GM18520 (cell line): ENCODE data around the gene TNFAIP8L3.
"Not testable (repeated sequence)": the region's sequence is repeated elsewhere in the genome, so short reads cannot be mapped to it uniquely, and the experiment has no call there.

Experiments
- ATAC-seq: cut with Tn5 transposase; IDR thresholded peaks from one replicate; pipeline ENCODE4 v1.9.1; 2021; ENCODE audit not compliant: unreplicated experiment

TNFAIP8L3 gene

DNA sequence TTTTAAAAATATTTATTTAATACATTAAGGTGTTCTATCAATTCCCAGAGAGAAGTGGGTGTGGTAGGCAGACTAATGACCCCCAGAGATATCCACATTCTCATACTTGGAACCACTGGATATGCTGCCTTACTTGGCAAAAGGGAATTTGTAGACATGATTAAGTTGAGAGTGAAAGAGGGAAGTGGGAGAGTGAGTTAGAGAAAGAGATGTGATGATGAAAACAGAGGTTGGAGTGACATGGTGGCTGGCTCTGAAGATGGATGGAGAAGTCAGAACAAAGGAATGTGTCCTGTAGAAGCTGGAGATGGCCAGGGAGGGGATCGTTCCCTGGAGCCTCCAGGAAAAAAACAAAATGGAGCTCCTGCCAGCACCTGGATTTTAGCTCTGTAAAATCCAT is 32.0 kb downstream of the TNFAIP8L3 start:
- ATAC-seq, result no peak

DNA sequence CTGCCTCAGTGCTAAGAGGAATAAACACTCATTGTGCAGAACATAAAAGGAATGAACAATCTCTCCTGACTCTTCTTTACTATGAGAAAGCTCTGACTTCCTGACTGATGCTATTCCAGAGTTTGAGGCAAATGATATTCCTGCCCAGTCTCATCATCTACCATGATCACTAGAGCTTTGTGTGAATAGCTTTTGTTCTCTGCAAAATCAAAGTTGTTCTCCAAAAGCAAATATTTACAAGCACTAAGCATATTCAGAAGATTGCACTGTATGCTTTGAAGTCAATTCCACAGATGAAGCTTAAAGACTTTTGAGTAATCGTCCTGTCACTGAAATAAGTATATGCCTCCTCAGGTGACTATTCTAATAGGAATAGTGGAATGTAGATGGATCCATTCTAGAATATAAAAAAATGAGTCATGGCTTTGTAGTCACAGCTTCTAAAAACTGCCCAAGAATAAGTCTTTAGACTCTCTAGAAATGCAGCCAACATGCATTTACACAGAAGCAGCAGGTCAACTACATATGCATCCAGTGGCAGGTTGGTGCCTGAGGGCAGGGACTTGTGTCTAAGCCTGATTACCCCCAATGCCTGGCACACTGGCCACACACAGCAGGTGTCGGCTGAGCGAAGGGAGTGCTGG is 34.6 kb downstream of the TNFAIP8L3 start:
- no peak for ATAC-seq

DNA sequence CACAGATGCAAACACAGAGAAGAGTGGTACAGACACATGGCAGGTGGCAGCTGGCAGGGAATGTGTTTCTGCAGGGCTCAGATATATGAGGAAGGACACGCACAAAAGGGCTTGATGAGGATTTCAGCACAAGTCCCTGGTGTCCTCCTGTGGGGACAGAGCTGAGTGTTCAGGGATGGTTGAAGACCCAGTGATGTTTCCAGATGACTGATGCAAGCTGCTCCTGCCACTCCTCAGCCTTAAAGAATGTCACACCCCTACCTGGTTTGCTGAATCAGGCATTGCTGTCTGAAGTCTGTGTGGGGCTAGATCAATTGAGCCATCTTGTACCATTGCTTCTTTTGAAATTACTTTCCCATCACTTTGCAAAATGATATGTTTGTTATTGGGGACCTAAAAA is 40.2 kb downstream of the TNFAIP8L3 start:
- ATAC-seq, result no peak

DNA sequence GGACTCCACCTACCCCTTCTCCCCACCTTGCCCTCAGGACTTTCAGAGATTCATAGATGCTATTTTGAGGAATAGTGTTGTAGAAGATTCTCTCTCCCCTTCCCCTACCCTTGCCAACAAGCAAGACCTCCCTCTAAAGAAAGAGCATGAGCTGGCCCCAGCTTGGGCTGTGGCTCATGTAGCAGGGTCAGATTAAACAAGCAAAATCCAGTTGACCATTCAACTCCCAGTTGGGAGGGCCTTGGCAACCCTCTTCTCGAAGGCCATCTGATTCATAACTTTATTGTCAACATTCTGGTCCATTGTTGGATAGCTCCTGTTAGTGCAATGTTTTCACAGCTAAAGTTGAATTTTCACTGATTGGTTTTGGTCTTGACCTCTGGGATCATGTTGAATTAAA is 41.1 kb downstream of the TNFAIP8L3 start:
- no peak for ATAC-seq

DNA sequence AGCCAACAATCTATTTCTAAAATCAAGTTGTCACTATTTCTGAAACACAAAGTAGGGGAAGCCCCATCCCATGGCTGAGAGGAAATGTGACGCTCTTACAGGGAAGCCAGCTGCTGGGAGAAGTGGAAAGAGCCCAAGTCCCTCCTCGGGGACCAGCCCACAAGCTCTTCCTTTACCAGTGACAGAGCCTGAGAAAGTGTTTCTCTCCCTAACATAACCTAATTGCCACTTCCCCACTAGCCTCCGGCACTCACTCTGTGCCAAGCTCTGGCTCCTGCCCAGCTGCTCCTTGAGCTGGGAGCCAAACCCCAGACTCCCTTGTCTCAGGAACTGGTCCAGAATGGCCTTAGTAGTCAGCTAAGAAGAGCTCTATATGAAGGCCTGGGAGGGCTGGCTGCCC is 42.9 kb downstream of the TNFAIP8L3 start:
- ATAC-seq, result no peak

DNA sequence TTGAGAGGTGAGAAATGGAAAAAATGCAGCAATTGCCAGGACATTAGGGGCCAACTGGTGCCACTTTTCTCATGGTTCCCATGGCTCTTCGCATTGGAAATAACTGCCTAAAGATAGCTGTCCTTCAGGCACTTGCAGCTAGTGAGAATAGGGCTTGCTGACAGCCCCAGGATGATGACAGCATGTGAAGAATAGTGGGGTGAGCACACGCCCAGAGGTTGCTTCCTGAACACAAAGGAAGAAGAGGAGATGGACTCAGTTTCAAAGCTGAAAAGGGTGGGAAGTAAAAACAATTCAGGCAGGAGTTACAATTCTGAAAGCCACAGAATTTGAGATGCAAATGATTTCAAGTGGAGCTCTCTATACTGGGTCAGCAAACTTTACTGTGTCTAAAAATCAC is 45.6 kb downstream of the TNFAIP8L3 start:
- no peak for ATAC-seq

DNA sequence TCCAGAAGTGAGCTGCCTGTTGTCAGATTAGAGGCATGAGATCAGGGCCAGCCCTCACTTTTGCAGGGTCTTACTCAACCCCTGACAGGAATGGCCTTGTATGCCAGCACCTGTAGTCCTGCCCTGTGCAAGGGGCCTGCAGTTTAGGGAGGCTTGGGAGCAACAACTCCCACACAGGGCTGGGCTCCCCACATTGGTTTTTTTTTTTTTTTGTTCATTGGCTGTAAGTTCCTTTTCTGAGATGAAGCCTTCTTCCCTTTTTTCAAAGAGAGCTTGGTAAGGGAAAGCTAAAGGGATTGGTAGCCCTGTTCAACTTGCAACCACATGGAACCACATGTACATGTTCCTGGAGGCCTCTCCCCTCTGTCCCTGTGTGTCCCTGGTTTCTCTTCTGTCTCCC is 46.4 kb downstream of the TNFAIP8L3 start:
- no peak for ATAC-seq

DNA sequence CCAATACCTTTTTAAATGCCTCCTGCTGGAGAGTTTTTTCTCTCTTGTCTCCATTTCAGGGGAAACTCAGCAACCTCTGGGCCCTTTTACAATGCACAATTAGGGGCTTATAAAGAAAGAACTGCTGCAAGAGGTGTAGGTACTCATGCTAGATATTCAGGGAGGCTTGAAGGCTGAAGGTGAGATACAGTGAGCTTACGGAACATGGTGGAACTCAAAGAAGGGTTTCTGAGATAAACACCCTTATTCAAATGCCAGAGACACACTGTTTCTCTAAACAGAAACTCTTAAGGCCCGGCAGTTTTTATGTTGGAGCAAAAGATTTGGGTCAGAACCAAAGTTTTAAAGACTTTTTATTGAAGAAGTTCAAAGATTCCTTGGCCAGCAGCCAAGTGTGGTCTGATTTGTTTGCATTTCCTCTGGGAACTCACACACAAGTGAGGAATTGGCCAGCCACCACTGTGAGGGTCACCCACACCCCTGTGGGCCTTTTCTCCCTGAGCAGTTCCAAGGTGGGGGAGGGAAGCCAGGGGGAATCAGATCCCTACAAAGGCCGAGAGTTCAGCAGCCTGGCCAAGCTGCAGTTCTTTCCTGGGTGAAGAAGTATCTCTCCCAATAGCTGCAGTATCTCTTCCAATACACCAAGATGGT is 47.8 kb downstream of the TNFAIP8L3 start:
- ATAC-seq, result no peak

DNA sequence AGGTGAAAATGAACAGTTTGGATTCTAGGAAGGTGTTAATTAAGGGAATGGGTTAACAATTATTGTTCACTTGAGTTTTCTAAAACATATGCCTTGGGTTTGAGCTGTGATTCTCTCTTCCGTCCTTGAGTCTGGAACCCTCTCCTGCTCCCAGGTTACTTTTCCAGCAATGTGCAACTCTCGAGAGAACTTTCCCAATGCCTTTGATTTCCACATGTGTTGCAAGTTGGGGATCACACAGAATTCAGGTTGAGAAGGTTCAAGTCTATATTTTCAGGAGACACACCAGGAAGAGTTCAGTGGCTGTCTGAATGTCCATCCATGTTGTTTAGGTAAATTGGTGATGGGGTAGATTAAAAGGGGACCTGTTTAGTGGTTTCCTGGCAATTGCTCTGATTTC is 48.7 kb downstream of the TNFAIP8L3 start:
- no peak for ATAC-seq

DNA sequence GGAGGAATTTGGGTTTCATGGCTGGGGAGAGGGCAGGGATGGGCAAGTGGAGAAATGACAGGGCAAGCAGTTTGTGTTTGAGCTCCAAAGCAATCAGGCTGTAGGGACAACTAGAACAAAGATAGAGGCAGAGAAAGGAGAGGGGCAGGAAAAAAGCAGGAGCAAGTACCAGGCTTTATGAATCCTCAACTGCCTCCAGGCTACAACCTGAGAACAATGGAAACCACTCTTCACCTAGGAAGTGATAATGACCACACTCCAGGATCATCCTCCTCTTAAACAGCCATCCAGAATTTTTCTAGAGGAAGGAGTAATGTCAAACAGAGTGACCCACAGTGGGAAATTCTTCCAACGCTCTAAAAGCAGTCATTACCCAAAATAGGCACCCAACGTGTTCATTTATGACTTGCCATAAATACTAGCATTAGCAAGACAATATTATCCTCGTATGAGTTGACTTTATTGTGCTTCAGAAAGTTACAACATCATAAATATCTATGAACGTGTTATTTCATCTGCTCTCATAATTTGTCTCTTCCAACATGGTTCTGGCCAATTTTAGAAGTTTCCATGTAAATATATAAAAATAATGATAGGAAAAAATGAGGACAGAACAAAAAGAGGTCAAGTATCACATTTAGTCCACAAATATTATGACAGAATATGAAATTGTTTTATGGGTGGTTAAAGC is 50.5 kb downstream of the TNFAIP8L3 start:
- ATAC-seq, result no peak

DNA sequence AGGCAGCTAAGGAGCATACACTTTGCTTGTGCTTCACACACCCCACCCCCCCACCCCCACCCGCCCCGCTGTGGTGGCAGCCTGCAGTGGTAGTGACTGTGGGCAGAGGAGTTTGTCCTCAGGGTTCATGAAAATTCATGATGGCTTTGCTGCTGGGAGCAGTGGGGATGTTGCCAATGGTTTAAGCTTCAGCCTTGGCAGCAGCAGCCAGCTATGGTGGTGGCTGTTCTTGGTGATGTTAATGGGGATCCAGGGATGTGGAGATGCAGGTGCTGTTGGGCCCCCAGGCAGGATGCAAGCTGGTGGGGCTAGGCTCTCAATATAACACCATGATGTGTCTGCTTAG is 55.8 kb downstream of the TNFAIP8L3 start:
- no peak for ATAC-seq

DNA sequence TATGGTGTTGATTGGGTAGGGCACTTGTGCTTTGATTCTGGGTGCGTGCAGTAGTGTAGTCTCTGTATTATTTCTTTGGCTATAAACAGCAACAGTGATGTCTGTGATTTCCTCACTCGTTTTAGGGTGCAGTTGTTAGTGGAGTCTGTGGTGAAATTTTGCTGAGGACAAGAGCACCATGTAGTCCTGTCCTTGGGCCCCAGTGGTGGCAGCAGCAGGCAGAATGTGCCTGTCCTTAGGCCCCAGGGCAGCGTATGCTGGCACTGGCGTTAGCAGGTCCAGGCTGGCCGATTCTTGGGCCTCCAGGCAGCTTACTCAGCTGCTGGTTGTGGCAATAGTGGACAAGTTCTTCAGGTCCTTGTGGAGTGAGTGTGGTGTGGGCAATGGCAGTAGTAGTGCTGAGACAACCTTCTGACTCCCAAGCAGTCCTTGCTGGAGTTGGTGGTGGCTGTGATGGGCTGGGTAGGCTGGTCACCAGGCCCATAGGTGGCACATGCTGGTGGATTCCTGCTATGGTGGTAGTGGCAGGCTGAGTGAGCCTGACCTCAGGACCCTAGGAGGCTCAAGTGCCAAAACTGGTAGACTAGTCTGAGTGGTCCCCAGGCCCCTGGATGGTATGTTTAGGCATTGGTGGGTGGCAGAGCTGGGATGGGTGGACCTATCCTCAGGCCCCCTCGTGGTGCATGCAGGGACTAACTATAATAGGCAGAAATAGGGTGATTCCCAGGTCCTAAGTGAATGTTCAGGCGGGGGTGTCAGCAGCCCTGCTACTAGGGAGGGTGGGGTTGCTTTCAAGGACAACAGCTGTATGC is 56.3 kb downstream of the TNFAIP8L3 start:
- no peak for ATAC-seq

DNA sequence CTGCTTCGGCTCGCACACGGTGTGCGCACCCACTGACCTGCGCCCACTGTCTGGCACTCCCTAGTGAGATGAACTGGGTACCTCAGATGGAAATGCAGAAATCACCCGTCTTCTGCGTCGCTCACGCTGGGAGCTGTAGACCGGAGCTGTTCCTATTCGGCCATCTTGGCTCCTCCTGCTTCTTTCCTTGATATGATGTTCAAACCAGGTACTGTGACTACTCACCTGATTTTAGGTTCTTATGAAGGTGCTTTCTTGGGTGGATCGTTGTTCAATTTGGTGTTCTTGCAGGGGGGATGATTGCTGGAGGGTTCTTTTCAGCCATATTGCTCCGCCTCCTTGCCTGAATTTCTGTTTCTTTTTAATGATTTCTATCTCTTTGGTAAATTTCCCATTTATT is 57.2 kb downstream of the TNFAIP8L3 start:
- ATAC-seq, result not testable (repeated sequence)

DNA sequence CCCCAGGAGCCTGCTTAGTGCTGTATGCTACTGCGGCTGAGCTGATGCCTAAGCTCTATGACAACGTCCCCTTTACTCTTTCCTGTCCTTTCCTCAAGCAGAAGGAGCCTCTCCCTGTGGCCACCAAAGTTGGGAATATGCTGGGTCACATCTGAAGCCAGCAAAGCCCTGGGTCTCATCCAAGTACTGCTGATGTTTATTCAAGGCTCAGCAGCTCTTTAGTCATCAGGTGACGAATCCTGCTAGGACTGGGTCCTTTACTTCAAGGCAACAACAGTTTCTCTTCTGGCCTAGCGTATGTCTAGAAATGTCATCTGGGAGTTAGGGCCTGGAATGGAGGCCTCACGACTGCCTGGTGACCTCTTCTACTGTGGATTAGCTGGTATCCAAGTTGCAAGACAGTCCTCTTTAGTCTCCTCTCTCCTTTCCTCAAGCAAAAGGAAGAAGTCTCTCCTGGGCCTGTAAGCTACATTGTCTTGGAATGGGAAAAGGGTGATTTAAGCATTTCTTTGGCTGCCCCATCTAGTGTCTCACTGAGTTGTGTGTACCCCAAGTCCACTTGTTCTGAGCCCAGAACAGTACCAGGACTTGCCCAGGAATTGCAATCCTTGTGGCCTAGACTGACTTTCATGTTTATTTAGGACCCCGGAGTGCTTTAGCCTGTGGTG is 63.9 kb downstream of the TNFAIP8L3 start:
- ATAC-seq, result no peak

DNA sequence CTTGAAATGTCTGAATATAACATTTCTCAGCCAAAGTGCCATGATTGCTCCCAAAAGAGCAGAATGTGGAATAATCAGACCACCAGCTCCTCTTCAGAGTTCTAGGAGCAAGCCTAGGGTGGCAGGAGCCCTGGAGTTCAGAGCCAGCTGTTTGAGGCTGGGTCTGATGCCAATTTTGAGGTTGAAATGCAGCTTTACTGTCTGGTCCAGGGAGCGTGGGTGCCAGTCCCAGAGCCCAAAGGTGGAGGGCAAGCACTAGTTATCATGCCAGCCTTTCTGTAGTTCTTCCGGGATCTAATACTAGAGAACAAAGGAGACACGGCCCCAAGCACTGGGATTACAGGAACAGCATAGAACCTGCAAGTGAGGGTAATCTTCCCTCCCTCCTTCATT is 69.3 kb downstream of the TNFAIP8L3 start:
- no peak for ATAC-seq

DNA sequence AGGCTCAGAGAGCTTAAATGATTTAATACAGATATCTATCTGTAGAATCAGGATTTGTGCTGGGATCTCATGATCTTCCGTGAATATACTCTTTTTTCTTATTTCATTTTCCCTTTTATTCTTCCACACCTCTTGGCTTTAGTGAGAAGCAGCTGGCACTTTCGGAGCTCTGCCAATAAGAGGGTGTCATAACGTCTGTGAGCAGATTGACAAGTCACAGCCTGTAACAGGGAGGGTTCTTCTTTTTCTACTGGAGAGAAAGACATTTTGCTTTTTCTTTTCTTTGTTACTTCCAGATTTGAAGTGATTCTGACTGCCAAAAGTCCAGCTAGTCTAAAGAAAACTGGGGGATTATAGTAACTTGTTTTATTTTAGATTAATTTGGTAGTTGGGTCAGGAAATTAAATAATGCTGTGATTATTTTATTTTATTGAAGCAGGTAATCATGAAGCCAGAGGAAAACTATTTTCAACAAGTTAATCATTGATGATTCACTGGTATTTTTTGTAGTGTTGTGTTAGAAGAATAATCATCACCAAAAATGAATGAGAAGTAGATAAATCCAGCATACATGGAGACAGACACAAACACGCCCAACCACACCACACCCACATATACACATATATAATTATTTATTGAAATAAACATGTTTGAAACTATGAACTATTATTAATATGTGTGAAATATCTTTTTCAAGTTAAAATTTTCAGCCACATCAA is 69.8 kb downstream of the TNFAIP8L3 start:
- no peak for ATAC-seq

DNA sequence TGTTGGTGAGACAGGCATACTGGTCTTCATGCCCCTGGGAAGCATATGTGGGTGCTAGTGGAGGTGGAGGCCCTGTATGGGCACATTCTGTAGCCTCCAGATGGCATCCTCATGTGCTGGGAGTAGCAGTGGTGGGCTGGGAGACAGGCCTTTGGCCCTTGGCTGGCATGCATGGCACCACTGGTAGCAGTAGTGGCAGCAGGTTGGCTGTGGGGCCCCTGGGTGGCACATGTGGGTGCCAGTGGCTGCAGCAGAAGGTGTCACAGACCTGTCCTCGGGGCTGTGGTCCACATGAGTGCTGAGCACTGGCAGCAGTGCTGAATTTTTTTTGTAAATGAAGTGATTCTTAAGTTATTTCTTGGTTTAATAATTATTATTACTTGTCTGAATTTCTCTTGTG is 71.2 kb downstream of the TNFAIP8L3 start:
- no peak for ATAC-seq

DNA sequence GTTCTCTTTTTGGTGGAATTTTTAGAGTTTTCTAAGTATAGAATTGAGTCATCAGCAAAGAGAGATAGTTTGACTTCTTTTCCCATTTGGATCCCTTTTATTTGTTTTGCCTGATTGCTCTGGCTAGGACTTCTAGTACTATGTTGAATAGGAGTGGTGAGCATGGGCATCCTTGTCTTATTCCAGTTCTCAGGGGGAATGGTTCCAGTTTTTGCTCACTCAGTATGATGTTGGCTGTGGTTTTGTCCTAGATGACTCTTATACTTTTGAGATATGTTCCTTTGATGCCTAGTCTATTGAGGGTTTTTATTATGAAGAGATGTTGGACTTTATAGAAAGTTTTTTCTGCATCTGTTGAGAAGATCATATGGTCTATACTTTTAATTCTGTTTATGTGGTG is 72.5 kb downstream of the TNFAIP8L3 start:
- no peak for ATAC-seq

DNA sequence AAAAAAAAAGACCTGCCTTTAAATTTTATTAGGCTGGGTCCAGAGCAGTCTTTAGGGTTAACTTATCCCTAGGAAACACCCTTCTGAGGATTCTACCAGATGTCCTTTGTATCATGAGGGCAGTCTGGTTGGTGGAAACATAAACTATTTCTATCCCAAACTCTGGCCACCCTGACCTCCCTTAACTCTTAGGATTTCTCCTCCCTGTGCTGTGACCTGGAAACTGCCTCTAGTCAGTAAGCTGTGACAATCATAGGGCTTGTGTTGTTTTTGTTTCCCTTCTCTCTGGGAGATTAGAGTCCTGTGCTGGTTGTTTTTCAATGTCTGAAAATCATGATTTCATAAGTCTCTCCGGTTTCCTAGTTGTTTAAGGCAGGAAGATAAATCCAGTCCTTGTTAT is 78.1 kb downstream of the TNFAIP8L3 start:
- no peak for ATAC-seq

DNA sequence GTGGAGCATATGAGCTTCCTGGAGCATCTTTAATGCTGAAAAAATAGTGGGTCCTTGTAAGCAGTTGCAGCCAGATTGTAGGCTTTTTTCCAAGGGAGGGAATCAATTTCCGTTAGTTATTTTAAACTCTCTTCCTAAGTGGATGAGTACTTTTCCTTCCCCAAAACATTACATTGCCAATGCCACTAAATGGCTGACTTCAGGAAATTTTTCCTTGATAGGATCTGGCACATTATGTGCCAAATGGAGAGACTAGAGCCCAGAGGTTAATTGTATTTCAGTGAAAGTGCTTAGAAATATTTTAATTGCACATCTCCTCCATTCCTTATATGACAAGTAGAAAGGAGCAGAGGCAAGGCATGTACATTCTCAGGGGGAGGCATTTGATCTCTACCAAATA is 83.5 kb downstream of the TNFAIP8L3 start:
- no peak for ATAC-seq
